Measurements from ENCODE around the gene RAPGEF2.

GRCh38 chr4:159065513-159066240 is 37.2 kb upstream of the RAPGEF2 start:
- TF ChIP-seq CTCF (IDR thresholded peaks at IDR 0.05) (no peak), POLR2A (IDR thresholded peaks at IDR 0.05) (no peak)
